Fibroblast of lung (primary cell): ENCODE data around the gene SERPINB6. TPM values are rescaled to one million over a fixed set of nuclear protein-coding genes. Genes with fewer than 3 reads are reported as not detected.
"Not testable (repeated sequence)": the region's sequence is repeated elsewhere in the genome, so short reads cannot be mapped to it uniquely, and the experiment has no call there.

Source experiments
- DNase-seq, 2 donors: peaks; one replicate each; pipeline versions ENCODE4 v3.0.0 to v3.0.0-alpha.2; 2010; ENCODE audit warnings: low read depth in 2 of 2
- H2AFZ ChIP-seq: 2 replicates; pipeline ENCODE4 v1.5.1; 2012; ENCODE audit warnings: low read length, control low read depth, inconsistent platforms
- H3K27ac ChIP-seq: 2 replicates; pipeline ENCODE4 v1.5.1; 2011; ENCODE audit warnings: low read length, control low read depth; ENCODE audit not compliant: insufficient read depth
- H3K27me3 ChIP-seq: 2 replicates; pipeline ENCODE4 v1.5.1; 2011; ENCODE audit warnings: mild to moderate bottlenecking, low read length; ENCODE audit not compliant: control insufficient read depth, insufficient read depth
- H3K36me3 ChIP-seq: 2 replicates; pipeline ENCODE4 v1.5.1; 2011; ENCODE audit warnings: low read length; ENCODE audit not compliant: control insufficient read depth, insufficient read depth
- H3K4me1 ChIP-seq: 2 replicates; pipeline ENCODE4 v1.5.1; 2011; ENCODE audit warnings: low read length; ENCODE audit not compliant: control insufficient read depth, insufficient read depth; ENCODE audit errors: extremely low read depth
- H3K4me2 ChIP-seq: 2 replicates; pipeline ENCODE4 v1.5.1; 2011; ENCODE audit warnings: low read length, control low read depth; ENCODE audit not compliant: insufficient read depth; ENCODE audit errors: extremely low read depth
- H3K4me3 ChIP-seq, 4 experiments: fragments of 200-600 bp in 1 of 4; sonication (generic) in 1 of 4; replicated peaks in 1 of 4; 2 replicates each; pipeline ENCODE4 v1.5.1; 2011 to 2016; ENCODE audit warnings: low read length in 4 of 4, low read depth in 3 of 4, mild to moderate bottlenecking in 3 of 4, control low read depth in 2 of 4, inconsistent platforms in 1 of 4, mixed read lengths in 1 of 4; ENCODE audit not compliant: insufficient read depth in 1 of 4; ENCODE audit errors: control extremely low read depth in 1 of 4
- H3K79me2 ChIP-seq: 2 replicates; pipeline ENCODE4 v1.5.1; 2012; ENCODE audit warnings: mild to moderate bottlenecking, low read length, inconsistent platforms; ENCODE audit not compliant: control insufficient read depth, insufficient read depth
- H3K9ac ChIP-seq: 2 replicates; pipeline ENCODE4 v1.5.1; 2011; ENCODE audit warnings: mild to moderate bottlenecking, low read length, control low read depth; ENCODE audit not compliant: insufficient read depth
- H3K9me3 ChIP-seq: 2 replicates; pipeline ENCODE4 v1.5.1; 2012; ENCODE audit warnings: low read depth, low read length; ENCODE audit not compliant: control insufficient read depth, insufficient read depth
- H4K20me1 ChIP-seq: 2 replicates; pipeline ENCODE4 v1.5.1; 2011; ENCODE audit warnings: low read length; ENCODE audit not compliant: control insufficient read depth, insufficient read depth; ENCODE audit errors: extremely low read depth
- CTCF ChIP-seq, 2 donors: IDR thresholded peaks in 1 of 2; conservative IDR thresholded peaks in 1 of 2; 1 replicate in 1 of 2; 2 replicates in 1 of 2; pipeline ENCODE4 v1.5.1; 2011 to 2012; ENCODE audit warnings: low read length in 2 of 2, control low read depth in 1 of 2, inconsistent platforms in 1 of 2, low read depth in 1 of 2, mild to moderate bottlenecking in 1 of 2
- EZH2 ChIP-seq: IDR thresholded peaks from 2 replicates; pipeline ENCODE4 v1.5.1; 2012; ENCODE audit warnings: low read length, control low read depth, mild to moderate bottlenecking; ENCODE audit errors: missing control alignments
- polyA plus RNA-seq, 2 donors: library from polyadenylated mRNA; depleted of rRNA in 1 of 2; stranded (reverse) in 1 of 2; unstranded in 1 of 2; fragments of >200 nt; gene quantifications; 2 replicates each; pipeline ENCODE4 v1.2.1, GENCODE V29; 2011 to 2012; ENCODE audit warnings: missing spikeins in 1 of 2
- total RNA-seq: library from RNA; depleted of rRNA; stranded (reverse); fragments of >200 nt; gene quantifications from 2 replicates; pipeline ENCODE4 v1.2.1, GENCODE V29; 2014

The SERPINB6 gene
- total and polyA plus RNA-seq, 2 donors (not counting 1 experiment from before 2014, with no cell fraction given) = 83.9 to 181 TPM

GRCh38 chr6:3005077-3005476 lies 33.7 kb upstream of the SERPINB6 start:
- H3K9ac ChIP-seq = no peak overlapping the region
- DNase-seq = no peak
- H3K27me3 ChIP-seq = no peaks in the 10 kb centered on the region
- H3K27ac ChIP-seq = no peak overlapping the region
- TF ChIP-seq EZH2 (no peak), CTCF (conservative IDR thresholded peaks at IDR 0.05 in 1 of 2, IDR thresholded peaks at IDR 0.05 in 1 of 2; ENCODE audit: low read depth in 1 of 2, low read length in 2 of 2) (no peak)
- H3K4me1 ChIP-seq = peaks cover 2% of the 10 kb centered on the region
- no peak overlapping the region for H3K4me3 ChIP-seq
- H3K79me2 ChIP-seq = no peaks in the 10 kb centered on the region
- H3K4me2 ChIP-seq = no peak overlapping the region
- H3K9me3 ChIP-seq = no peaks in the 10 kb centered on the region
- no peaks in the 10 kb centered on the region for H4K20me1 ChIP-seq
- H3K36me3 ChIP-seq = peaks cover 2% of the 10 kb centered on the region
- H2AFZ ChIP-seq = no peak overlapping the region

- not testable (repeated sequence) for H3K4me3 ChIP-seq, H3K36me3 ChIP-seq, H3K9me3 ChIP-seq
Observed at GRCh38 chr6:3003226-3003625, 31.9 kb upstream of the SERPINB6 start.

GRCh38 chr6:3001773-3002293 lies 30.5 kb upstream of the SERPINB6 start:
- H3K27me3 ChIP-seq = no peaks in the 10 kb centered on the region

More at GRCh38 chr6:3003226-3003625, 31.9 kb upstream of the SERPINB6 start:
- H3K9ac ChIP-seq, H3K79me2 ChIP-seq, H3K27ac ChIP-seq, H4K20me1 ChIP-seq, H3K4me1 ChIP-seq, H3K27me3 ChIP-seq, H2AFZ ChIP-seq, H3K4me2 ChIP-seq, DNase-seq: not testable (repeated sequence)

More at GRCh38 chr6:3001773-3002293, 30.5 kb upstream of the SERPINB6 start:
- Histone ChIP-seq H2AFZ (no peak overlapping the region), H3K9me3 (no peaks in the 10 kb centered on the region), H3K4me2 (no peak overlapping the region), H3K27ac (peak overlapping the region; percentile 1), H3K4me3 (no peak overlapping the region), H3K9ac (no peak overlapping the region), H3K79me2 (no peaks in the 10 kb centered on the region), H3K36me3 (peaks cover 2% of the 10 kb centered on the region), H4K20me1 (no peaks in the 10 kb centered on the region), H3K4me1 (peaks cover 8% of the 10 kb centered on the region)
- TF ChIP-seq EZH2 = no peak
- peak; percentile 44 to 52 for TF ChIP-seq CTCF (conservative IDR thresholded peaks at IDR 0.05 in 1 of 2, IDR thresholded peaks at IDR 0.05 in 1 of 2; ENCODE audit: low read depth in 1 of 2, low read length in 2 of 2)
- DNase-seq = peak; percentile 70 to 75
